Stimulated activated CD4-positive, alpha-beta T cell treated with anti-CD3 and anti-CD28 coated beads, Interleukin-2, amount 100 ng/mL, for 48 hours (primary cell): ENCODE results near the gene CSNK1A1.
A peak's percentile ranks its signal among the peaks of the same experiment; 100 is the strongest.
"Not testable (repeated sequence)": the region's sequence is repeated elsewhere in the genome, so short reads cannot be mapped to it uniquely, and the experiment has no call there.

ENCODE experiments used
- DNase-seq, 2 donors: peaks; one replicate each; pipeline ENCODE4 v3.0.0-alpha.2; 2020

Gene CSNK1A1

GRCh38 chr5:149453618-149454415 lies 97.4 kb downstream of the CSNK1A1 start:
- no peak for DNase-seq

DNA sequence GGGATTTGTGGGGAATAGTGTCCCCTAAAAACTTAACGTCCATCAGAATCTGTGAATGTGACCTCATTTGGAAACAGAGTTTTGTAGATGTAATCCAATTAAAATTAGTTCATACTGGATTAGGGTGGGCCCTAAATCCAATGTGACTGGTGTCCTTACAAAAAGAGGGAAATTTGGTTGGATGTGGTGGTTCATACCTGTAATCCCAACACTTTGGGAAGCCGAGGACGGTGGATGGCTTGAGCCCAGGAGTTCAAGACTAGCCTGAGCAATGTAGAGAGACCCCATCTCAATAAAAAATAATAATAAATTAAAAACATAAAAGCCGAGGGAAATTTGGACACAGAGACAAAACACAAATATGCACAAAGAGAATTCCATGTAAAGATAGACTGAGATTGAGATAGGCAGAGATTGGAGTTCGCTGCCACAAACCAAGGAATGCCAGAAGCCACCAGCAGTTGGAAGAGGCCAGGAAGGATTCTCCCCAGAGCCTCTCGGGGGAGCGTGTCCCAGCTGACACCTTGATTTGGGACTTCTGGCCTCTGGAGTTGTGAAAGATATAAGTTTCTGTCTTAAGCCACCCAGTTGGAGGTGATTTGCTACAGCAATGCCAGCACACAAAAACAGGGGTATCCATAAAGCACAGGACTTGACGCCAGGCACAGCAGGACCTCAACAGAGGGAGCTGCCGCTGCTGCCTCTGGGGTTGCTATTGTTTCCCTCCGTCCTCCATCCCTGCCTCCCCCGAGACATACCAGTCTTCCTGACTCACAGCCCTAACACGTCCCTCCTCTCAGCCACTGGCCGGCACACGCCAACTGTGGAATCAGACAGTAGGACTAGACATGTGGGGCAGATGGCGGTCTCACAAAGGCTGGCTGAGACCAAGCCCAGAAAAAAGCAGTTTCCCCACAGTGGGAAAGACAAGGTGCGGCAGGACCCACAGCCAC lies 98.3 kb downstream of the CSNK1A1 start:
- no peak for DNase-seq

- DNase-seq, result no peak
Measured at GRCh38 chr5:149452007-149452664, 99.1 kb downstream of the CSNK1A1 start.

GRCh38 chr5:149450199-149450598 lies 101.0 kb downstream of the CSNK1A1 start:
- DNase-seq, result no peak

DNA sequence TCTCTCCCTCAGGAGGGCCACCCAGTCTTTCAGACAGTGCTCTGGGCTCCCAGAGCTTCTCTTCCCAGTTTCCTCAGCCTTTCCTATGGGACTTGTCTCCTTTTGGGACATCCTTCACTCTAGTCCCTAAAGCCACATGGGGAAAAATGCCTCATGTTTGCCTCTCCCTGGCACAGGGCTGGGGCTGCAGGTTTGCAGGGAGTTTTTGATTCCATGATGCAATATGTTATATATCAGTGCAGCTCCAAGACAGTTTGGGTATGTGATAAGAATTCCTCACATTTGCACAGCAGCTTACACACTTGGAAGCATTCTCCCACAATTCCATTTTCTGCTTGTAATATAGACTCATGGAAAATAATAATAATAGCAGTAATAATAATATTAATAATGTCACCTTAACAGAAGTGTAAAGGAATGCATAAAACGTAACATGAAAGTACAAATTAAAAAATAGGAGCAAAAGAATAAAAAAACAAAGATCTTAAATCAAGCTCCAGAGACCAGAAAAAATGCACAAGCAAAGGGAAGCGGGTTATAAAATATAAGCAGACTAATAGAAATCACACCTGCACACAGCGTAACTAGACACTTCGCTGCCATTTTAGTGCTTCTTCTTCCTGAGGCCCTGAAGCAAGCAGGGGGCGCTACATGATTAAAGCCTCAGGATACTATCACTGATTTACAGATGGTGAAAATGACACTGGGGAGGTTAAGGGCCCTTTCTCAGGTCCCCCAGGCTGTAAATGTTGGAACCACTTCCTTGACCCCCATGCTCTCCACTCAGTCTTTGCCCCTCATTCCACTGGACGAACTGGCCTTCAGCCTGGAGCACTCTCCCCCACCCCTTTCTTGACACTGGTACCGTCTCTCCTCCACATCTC lies 102.2 kb downstream of the CSNK1A1 start:
- no peak for DNase-seq

DNA sequence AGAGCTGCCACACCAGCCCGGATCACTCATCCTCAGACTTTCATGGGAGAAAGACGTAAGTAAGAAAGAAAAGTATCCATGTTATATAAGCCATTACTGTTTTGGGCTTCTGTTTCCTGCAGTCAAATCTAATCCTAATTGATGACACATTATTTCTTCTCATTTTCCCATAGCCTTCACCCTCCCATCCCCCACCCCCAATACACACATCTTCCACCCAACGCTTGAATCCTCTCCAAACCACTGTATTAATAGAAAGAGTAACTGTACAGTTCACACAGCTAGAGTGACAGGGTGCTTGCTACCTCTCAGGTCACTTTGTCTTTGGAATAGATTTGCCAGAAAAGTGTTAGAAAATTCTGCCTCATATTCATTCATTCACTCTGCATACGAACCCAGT lies 102.8 kb downstream of the CSNK1A1 start:
- no peak for DNase-seq

- DNase-seq, result no peak
Measured at GRCh38 chr5:149447373-149448367, 103.6 kb downstream of the CSNK1A1 start.

DNA sequence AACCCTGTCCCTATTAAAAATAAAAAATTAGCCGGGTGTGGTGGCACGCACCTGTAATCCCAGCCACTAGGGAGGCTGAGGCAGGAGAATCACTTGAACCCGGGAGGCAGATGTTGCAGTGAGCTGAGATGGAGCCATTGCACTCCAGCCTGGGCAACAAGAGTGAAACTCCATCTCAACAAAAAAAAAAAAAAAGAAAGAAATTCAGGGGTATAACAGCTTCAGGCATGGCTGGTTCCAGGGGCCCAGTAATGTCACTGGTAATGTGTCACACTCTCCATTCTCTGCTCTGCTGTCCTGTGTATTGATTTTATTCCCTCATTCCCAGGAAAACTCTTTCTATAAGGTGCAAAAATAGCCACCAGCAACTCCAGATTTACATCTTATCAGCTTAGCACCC lies 104.4 kb downstream of the CSNK1A1 start:
- not testable (repeated sequence) for DNase-seq

- no peak for DNase-seq
Measured at GRCh38 chr5:149445739-149446369, 105.4 kb downstream of the CSNK1A1 start.

GRCh38 chr5:149445343-149445738 lies 105.9 kb downstream of the CSNK1A1 start:
- no peak for DNase-seq

- not testable (repeated sequence) for DNase-seq
Measured at GRCh38 chr5:149444430-149444829, 106.8 kb downstream of the CSNK1A1 start.

DNA sequence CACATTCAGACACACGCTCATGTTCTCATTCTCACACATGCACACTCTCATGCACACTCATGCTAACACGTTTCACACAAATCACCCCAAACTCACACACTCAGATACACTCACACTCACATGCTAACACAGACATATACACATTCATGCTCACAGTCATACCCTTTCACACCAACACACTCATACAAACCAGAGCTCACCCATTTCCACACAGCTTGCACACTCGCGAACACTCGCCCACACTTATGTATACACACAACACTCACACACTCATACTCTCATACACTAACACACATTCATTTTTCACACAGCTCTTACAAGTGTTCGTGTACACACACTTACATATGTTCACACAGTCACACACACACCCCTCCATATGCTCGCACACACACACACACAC lies 108.0 kb downstream of the CSNK1A1 start:
- no peak for DNase-seq

- DNase-seq, result peak; percentile 81 to 87
Measured at GRCh38 chr5:149442563-149443182, 108.6 kb downstream of the CSNK1A1 start.
